ENCODE measurements around the gene RNF130.

DNA sequence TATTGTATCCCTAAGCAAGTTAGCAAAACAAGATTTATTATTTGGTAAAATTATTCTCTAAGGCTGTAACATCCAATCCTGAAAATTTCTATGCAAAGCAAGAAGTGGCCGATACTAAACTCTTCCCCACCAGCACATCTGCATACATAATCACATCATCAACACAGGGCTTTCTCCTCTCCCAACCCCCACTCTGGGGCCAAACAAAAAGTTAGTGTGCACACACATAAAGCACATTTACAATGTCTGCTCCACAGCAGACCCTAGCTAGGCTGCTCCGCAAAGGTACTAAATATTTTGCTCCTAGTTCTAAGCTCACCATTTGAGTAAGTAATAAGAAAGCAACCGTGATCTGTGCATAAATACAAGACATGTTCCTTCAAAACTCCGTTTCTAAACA lies 3.6 kb downstream of the RNF130 start:
- TF ChIP-seq TAF1 (CRISPR knock-in tag; IDR thresholded peaks at IDR 0.05), result no peak
- no peak for TF ChIP-seq NFKBIZ (CRISPR knock-in tag; IDR thresholded peaks at IDR 0.05)
- no peak for TF ChIP-seq BCL6 (CRISPR knock-in tag; IDR thresholded peaks at IDR 0.05)
- TF ChIP-seq, protein P1, sequence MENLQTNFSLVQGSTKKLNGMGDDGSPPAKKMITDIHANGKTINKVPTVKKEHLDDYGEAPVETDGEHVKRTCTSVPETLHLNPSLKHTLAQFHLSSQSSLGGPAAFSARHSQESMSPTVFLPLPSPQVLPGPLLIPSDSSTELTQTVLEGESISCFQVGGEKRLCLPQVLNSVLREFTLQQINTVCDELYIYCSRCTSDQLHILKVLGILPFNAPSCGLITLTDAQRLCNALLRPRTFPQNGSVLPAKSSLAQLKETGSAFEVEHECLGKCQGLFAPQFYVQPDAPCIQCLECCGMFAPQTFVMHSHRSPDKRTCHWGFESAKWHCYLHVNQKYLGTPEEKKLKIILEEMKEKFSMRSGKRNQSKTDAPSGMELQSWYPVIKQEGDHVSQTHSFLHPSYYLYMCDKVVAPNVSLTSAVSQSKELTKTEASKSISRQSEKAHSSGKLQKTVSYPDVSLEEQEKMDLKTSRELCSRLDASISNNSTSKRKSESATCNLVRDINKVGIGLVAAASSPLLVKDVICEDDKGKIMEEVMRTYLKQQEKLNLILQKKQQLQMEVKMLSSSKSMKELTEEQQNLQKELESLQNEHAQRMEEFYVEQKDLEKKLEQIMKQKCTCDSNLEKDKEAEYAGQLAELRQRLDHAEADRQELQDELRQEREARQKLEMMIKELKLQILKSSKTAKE (CRISPR knock-in tag; IDR thresholded peaks at IDR 0.05; ENCODE audit: borderline replicate concordance), result no peak
